Esophagus squamous epithelium (tissue), 5 donors: ENCODE data around the gene PIK3AP1. TPM values are rescaled to one million over a fixed set of nuclear protein-coding genes. Genes with fewer than 3 reads are reported as not detected.
"Not testable (repeated sequence)": the region's sequence is repeated elsewhere in the genome, so short reads cannot be mapped to it uniquely, and the experiment has no call there.

Experiments used
- DNase-seq: peaks from one replicate; lab custom pipeline; 2025; lab: John Stamatoyannopoulos, UW
- H3K27ac ChIP-seq, 4 donors: fragments of 200-600 bp; sonication (generic); one replicate each; pipeline ENCODE4 v1.5.1; 2016 to 2019; ENCODE audit warnings: mild to moderate bottlenecking in 1 of 4
- H3K27me3 ChIP-seq, 4 donors: fragments of 200-600 bp; sonication (generic); 1 replicate in 3 of 4; 2 replicates in 1 of 4; pipeline versions ENCODE4 v1.5.1 to v1.6.0; 2017 to 2021; ENCODE audit warnings: antibody characterized with exemption in 1 of 4
- H3K36me3 ChIP-seq, 3 donors: fragments of 200-600 bp; sonication (generic); one replicate each; pipeline ENCODE4 v1.5.1; 2016 to 2019
- H3K4me1 ChIP-seq, 3 donors: fragments of 200-600 bp; sonication (generic); one replicate each; pipeline ENCODE4 v1.5.1; 2017 to 2019
- H3K4me3 ChIP-seq, 4 donors: fragments of 200-600 bp; sonication (generic); 1 replicate in 3 of 4; 2 replicates in 1 of 4; pipeline ENCODE4 v1.5.1; 2016 to 2019; ENCODE audit warnings: mild to moderate bottlenecking in 2 of 4, moderate library complexity in 1 of 4
- H3K9me3 ChIP-seq, 3 donors: fragments of 200-600 bp; sonication (generic); one replicate each; pipeline ENCODE4 v1.5.1; 2016 to 2019
- CTCF ChIP-seq, 6 experiments: fragments of 450-650 bp in 4 of 6; fragments of 200-600 bp in 2 of 6; sonication (generic) in 2 of 6; IDR thresholded peaks; one replicate each; pipeline ENCODE4 v1.5.1; 2016 to 2019; ENCODE audit warnings: antibody characterized with exemption in 6 of 6, mild to moderate bottlenecking in 4 of 6, moderate library complexity in 4 of 6
- POLR2A ChIP-seq, 4 donors: fragments of 450-650 bp; IDR thresholded peaks; one replicate each; pipeline ENCODE4 v1.6.1; 2017; ENCODE audit warnings: antibody characterized with exemption in 4 of 4, mild to moderate bottlenecking in 4 of 4, moderate library complexity in 3 of 4
- WGBS, 2 donors: methylation state at CpG; one replicate each; pipeline ENCODE4 v1.1.5; 2018; 5-methylcytosine and 5-hydroxymethylcytosine counted together
- intact Hi-C: fragments of 100-400 bp; cut with DNase I; formaldehyde crosslinking; loops from one replicate; pipeline ENCODE4 v1.15.0; 2022
- total RNA-seq, 4 donors: library from RNA; depleted of rRNA; stranded (reverse); fragments of >200 nt; gene quantifications; one replicate each; pipeline ENCODE4 v1.1.0, GENCODE V29; 2016
- donor health status: DM: yes; HTN: yes; CAD: no.

The PIK3AP1 gene
- total RNA-seq, 4 donors from 2014 or later, result 0.57 to 7.6 (median 3.7) TPM

- 86 to 88% methylated on average over 3 of the region's 3 CpGs for WGBS, 2 donors
- DNase-seq, result no peak
- no peak for TF ChIP-seq CTCF (IDR thresholded peaks at IDR 0.05)
- TF ChIP-seq POLR2A (IDR thresholded peaks at IDR 0.05), result no peak
- no peaks in the 10 kb centered on the region for H3K4me1 ChIP-seq
- no peaks in the 10 kb centered on the region for H3K9me3 ChIP-seq
- intact Hi-C loops, result no loop called here
- no peaks in the 10 kb centered on the region for H3K27me3 ChIP-seq
- no peak overlapping the region for H3K27ac ChIP-seq
- H3K4me3 ChIP-seq, result no peak overlapping the region
- H3K36me3 ChIP-seq, result peaks cover 0 to 77% (median 11%) of the 10 kb centered on the region in 3 donors
Measured at GRCh38 chr10:96560966-96561887, 159.1 kb downstream of the PIK3AP1 start.

- H3K27me3 ChIP-seq, result no peaks in the 10 kb centered on the region
- H3K4me3 ChIP-seq, result no peak overlapping the region
- no peaks in the 10 kb centered on the region for H3K9me3 ChIP-seq
- TF ChIP-seq CTCF (IDR thresholded peaks at IDR 0.05) (no peak), POLR2A (IDR thresholded peaks at IDR 0.05) (no peak)
- H3K36me3 ChIP-seq, result peaks cover 0 to 79% (median 11%) of the 10 kb centered on the region in 3 donors
- no peak overlapping the region for H3K27ac ChIP-seq
- 84 to 89% methylated on average over 2 of the region's 2 CpGs for WGBS, 2 donors
- intact Hi-C loops, result no loop called here
- H3K4me1 ChIP-seq, result no peaks in the 10 kb centered on the region
- DNase-seq, result no peak
Measured at GRCh38 chr10:96560489-96560888, 159.8 kb downstream of the PIK3AP1 start.

GRCh38 chr10:96556003-96556402 is 164.3 kb downstream of the PIK3AP1 start:
- Histone ChIP-seq H3K4me1 (no peaks in the 10 kb centered on the region), H3K9me3 (no peaks in the 10 kb centered on the region), H3K36me3 (peaks cover 0 to 93% (median 15%) of the 10 kb centered on the region in 3 donors), H3K4me3 (no peak overlapping the region), H3K27me3 (no peaks in the 10 kb centered on the region), H3K27ac (no peak overlapping the region)
- intact Hi-C loops, result no loop called here
- DNase-seq, result no peak
- TF ChIP-seq POLR2A (IDR thresholded peaks at IDR 0.05), result no peak
- peak in 2 of 6 experiments; percentile 9 to 31 for TF ChIP-seq CTCF (IDR thresholded peaks at IDR 0.05)
- 44 to 77% methylated on average over 1 of the region's 1 CpG for WGBS, 2 donors

GRCh38 chr10:96555330-96555729 is 165.0 kb downstream of the PIK3AP1 start:
- Histone ChIP-seq H3K27ac (no peak overlapping the region), H3K4me1 (no peaks in the 10 kb centered on the region), H3K36me3 (peaks cover 0 to 93% (median 15%) of the 10 kb centered on the region in 3 donors), H3K4me3 (no peak overlapping the region), H3K9me3 (no peaks in the 10 kb centered on the region), H3K27me3 (no peaks in the 10 kb centered on the region)
- intact Hi-C loops, result no loop called here
- no peak for DNase-seq
- no peak for TF ChIP-seq CTCF (IDR thresholded peaks at IDR 0.05)
- TF ChIP-seq POLR2A (IDR thresholded peaks at IDR 0.05), result no peak
- WGBS, 2 donors, result 97 to 98% methylated on average over 3 of the region's 3 CpGs

- intact Hi-C loops, result no loop called here
- WGBS, 2 donors, result 89 to 91% methylated on average over 4 of the region's 5 CpGs
- no peak overlapping the region for H3K27ac ChIP-seq
- DNase-seq, result no peak
- TF ChIP-seq POLR2A (IDR thresholded peaks at IDR 0.05) (no peak), CTCF (IDR thresholded peaks at IDR 0.05) (no peak)
- H3K4me1 ChIP-seq, result no peaks in the 10 kb centered on the region
- H3K4me3 ChIP-seq, result no peak overlapping the region
- no peaks in the 10 kb centered on the region for H3K9me3 ChIP-seq
- no peaks in the 10 kb centered on the region for H3K27me3 ChIP-seq
- H3K36me3 ChIP-seq, result peaks cover 0 to 92% (median 16%) of the 10 kb centered on the region in 3 donors
Measured at GRCh38 chr10:96548589-96548988, 171.7 kb downstream of the PIK3AP1 start.

GRCh38 chr10:96545558-96545957 is 174.8 kb downstream of the PIK3AP1 start:
- H3K27ac ChIP-seq, H3K4me3 ChIP-seq, intact Hi-C loops, DNase-seq, H3K4me1 ChIP-seq, H3K9me3 ChIP-seq, H3K27me3 ChIP-seq: not testable (repeated sequence)
- peaks cover 3 to 90% (median 18%) of the 10 kb centered on the region in 3 donors for H3K36me3 ChIP-seq
- 89 to 91% methylated on average over 9 to 10 of the region's 10 CpGs for WGBS, 2 donors
